ENCODE measurements around the gene RGN. TPM values are rescaled to one million over a fixed set of nuclear protein-coding genes. Genes with fewer than 3 reads are reported as not detected.
"Not testable (repeated sequence)": the region's sequence is repeated elsewhere in the genome, so short reads cannot be mapped to it uniquely, and the experiment has no call there.

RGN gene
- total RNA-seq, 1 donor from 2014 or later: 8.0 TPM

GRCh38 chrX:47129157-47129898, 51.1 kb downstream of the RGN start:
- Mint-ChIP-seq H3K27me3 (no peaks in the 10 kb centered on the region), H3K4me3 (ENCODE audit: low read depth) (peak overlapping the region; percentile 97), H3K27ac (peak overlapping the region; percentile 98), H3K9me3 (ENCODE audit: low read depth) (peaks cover 3% of the 10 kb centered on the region), H3K4me1 (ENCODE audit: low read depth) (no peaks in the 10 kb centered on the region), H3K36me3 (ENCODE audit: insufficient read depth) (no peaks in the 10 kb centered on the region)
- DNase-seq (ENCODE audit: low spot score, unreplicated experiment): peak; percentile 67
- no peak for TF ChIP-seq CTCF (IDR thresholded peaks at IDR 0.05; ENCODE audit: unreplicated experiment)

DNA sequence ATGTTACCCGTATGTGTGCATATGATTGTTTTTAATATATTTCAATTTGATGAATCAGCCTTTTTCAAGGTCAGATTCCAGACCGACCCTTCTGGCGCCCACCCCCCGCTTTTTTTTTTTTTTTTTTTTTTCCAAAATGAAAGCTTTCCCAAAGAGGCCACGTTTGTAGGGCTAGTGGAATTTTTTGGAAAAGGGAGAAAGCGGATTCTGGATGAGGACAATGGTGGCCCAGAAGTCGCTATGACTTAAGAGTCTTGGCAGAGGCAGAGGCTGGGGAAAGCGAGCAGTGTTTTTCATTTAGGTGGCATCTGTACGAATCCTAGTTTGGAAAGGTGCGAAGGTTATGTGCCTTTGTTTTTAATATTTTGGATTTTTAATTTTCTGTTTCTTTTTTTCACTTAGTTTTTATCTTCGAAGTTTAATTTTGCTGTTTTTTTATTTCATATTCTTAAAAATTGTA, 51.7 kb downstream of the RGN start:
- H3K4me1 Mint-ChIP-seq (ENCODE audit: low read depth): no peaks in the 10 kb centered on the region
- peaks cover 3% of the 10 kb centered on the region for H3K9me3 Mint-ChIP-seq (ENCODE audit: low read depth)
- no peak for DNase-seq (ENCODE audit: low spot score, unreplicated experiment)
- TF ChIP-seq CTCF (IDR thresholded peaks at IDR 0.05; ENCODE audit: unreplicated experiment): no peak
- no peaks in the 10 kb centered on the region for H3K36me3 Mint-ChIP-seq (ENCODE audit: insufficient read depth)
- H3K27me3 Mint-ChIP-seq: no peaks in the 10 kb centered on the region
- H3K4me3 Mint-ChIP-seq (ENCODE audit: low read depth): peak overlapping the region; percentile 97
- H3K27ac Mint-ChIP-seq: no peak overlapping the region

GRCh38 chrX:47133493-47133892, 55.2 kb downstream of the RGN start:
- Mint-ChIP-seq H3K36me3 (ENCODE audit: insufficient read depth) (no peaks in the 10 kb centered on the region), H3K4me3 (ENCODE audit: low read depth) (no peak overlapping the region), H3K9me3 (ENCODE audit: low read depth) (no peaks in the 10 kb centered on the region), H3K27me3 (no peaks in the 10 kb centered on the region), H3K27ac (no peak overlapping the region), H3K4me1 (ENCODE audit: low read depth) (no peaks in the 10 kb centered on the region)
- TF ChIP-seq CTCF (IDR thresholded peaks at IDR 0.05; ENCODE audit: unreplicated experiment): no peak
- no peak for DNase-seq (ENCODE audit: low spot score, unreplicated experiment)

- not testable (repeated sequence) for DNase-seq (ENCODE audit: low spot score, unreplicated experiment); H3K4me3 Mint-ChIP-seq (ENCODE audit: low read depth); H3K27me3 Mint-ChIP-seq; H3K27ac Mint-ChIP-seq; H3K9me3 Mint-ChIP-seq (ENCODE audit: low read depth); H3K4me1 Mint-ChIP-seq (ENCODE audit: low read depth); H3K36me3 Mint-ChIP-seq (ENCODE audit: insufficient read depth)
These were observed 57.4 kb downstream of the RGN start for GRCh38 chrX:47135650-47136049.

GRCh38 chrX:47138171-47138570, 59.9 kb downstream of the RGN start:
- H3K9me3 Mint-ChIP-seq (ENCODE audit: low read depth): peaks cover 11% of the 10 kb centered on the region
- no peaks in the 10 kb centered on the region for H3K27me3 Mint-ChIP-seq
- H3K4me1 Mint-ChIP-seq (ENCODE audit: low read depth): no peaks in the 10 kb centered on the region

More at GRCh38 chrX:47138171-47138570, 59.9 kb downstream of the RGN start:
- no peak for TF ChIP-seq CTCF (IDR thresholded peaks at IDR 0.05; ENCODE audit: unreplicated experiment)
- no peak for DNase-seq (ENCODE audit: low spot score, unreplicated experiment)
- Mint-ChIP-seq H3K27ac (no peak overlapping the region), H3K36me3 (ENCODE audit: insufficient read depth) (peaks cover 7% of the 10 kb centered on the region), H3K4me3 (ENCODE audit: low read depth) (no peak overlapping the region)

Other genes with a start within 250 kb of the RGN start
- gene RP2, start 241.4 kb upstream of the RGN start, total RNA-seq: 9.3 and 9.7 TPM in 2 replicates
- gene JADE3, start 166.0 kb upstream of the RGN start, total RNA-seq: 22.5 and 23.4 TPM in 2 replicates
- 87.8 and 94.1 TPM in 2 replicates for gene NDUFB11, start 66.3 kb downstream of the RGN start, total RNA-seq
- 62.5 and 68.2 TPM in 2 replicates for gene RBM10, start 66.8 kb downstream of the RGN start, total RNA-seq
- gene UBA1, start 115.4 kb downstream of the RGN start, total RNA-seq: 524 and 538 TPM in 2 replicates
- gene CDK16, start 140.2 kb downstream of the RGN start, total RNA-seq: 236 and 253 TPM in 2 replicates
- 267 and 277 TPM in 2 replicates for gene USP11, start 154.6 kb downstream of the RGN start, total RNA-seq